Activated CD8-positive, alpha-beta memory T cell treated with anti-CD3 and anti-CD28 coated beads, Interleukin-2, amount 10 ng/mL, durations not matched to agents 7 days and 5 days (primary cell): ENCODE data around the gene EHD2. TPM values are rescaled to one million over a fixed set of nuclear protein-coding genes. Genes with fewer than 3 reads are reported as not detected.
"Not testable (repeated sequence)": the region's sequence is repeated elsewhere in the genome, so short reads cannot be mapped to it uniquely, and the experiment has no call there.

ENCODE experiments used
- ATAC-seq: fragments of 150-1000 bp; cut with Tn5 transposase; one replicate; pipeline ENCODE4 v1.10.0; 2021; ENCODE audit warnings: moderate library complexity
- CTCF ChIA-PET: fragments of 350-600 bp; sonication (Branson Sonifier 250); formaldehyde crosslinking; loops from one replicate; lab custom pipeline; 2021; ENCODE audit warnings: antibody characterized with exemption; lab: Charles Lee
- DNase-seq: peaks from one replicate; pipeline ENCODE4 v3.0.0-alpha.2; 2020
- H3K27ac Mint-ChIP-seq: one replicate; pipeline ENCODE4 v1.8.0; 2021; ENCODE audit warnings: mild to moderate bottlenecking, mixed read lengths
- H3K27me3 Mint-ChIP-seq: one replicate; pipeline ENCODE4 v1.8.0; 2021; ENCODE audit warnings: mixed read lengths
- H3K36me3 Mint-ChIP-seq: one replicate; pipeline ENCODE4 v1.8.0; 2021; ENCODE audit warnings: mild to moderate bottlenecking, mixed read lengths
- H3K4me1 Mint-ChIP-seq: one replicate; pipeline ENCODE4 v1.8.0; 2021; ENCODE audit warnings: mixed read lengths
- H3K4me3 Mint-ChIP-seq: one replicate; pipeline ENCODE4 v1.8.0; 2021; ENCODE audit warnings: mild to moderate bottlenecking, moderate library complexity, mixed read lengths
- H3K9me3 Mint-ChIP-seq: one replicate; pipeline ENCODE4 v1.8.0; 2022; ENCODE audit warnings: low read depth, mixed read lengths
- total RNA-seq, 2 experiments: library from RNA; stranded (reverse); gene quantifications; one replicate each; pipeline ENCODE4 v1.2.3, GENCODE V29; 2021

EHD2 gene
- total RNA-seq, 2 experiments from 2014 or later, result 0.07 TPM; not detected in 1

- H3K4me3 Mint-ChIP-seq, result no peak overlapping the region
- CTCF ChIA-PET, result interaction anchor here (1.0 kb wide), 1 partner anchor 28 kb away, joined by 3 read pairs; no protein-coding TSS in a partner anchor
Measured at GRCh38 chr19:47762151-47762550, 48.9 kb downstream of the EHD2 start.

GRCh38 chr19:47762615-47763308 is 49.5 kb downstream of the EHD2 start:
- CTCF ChIA-PET, result interaction anchor here (1.0 to 1.6 kb wide), 2 partner anchors 16 to 28 kb away, joined by 3 read pairs; partner anchors contain the start of gene SELENOW
- no peak for ATAC-seq
- no peak overlapping the region for H3K4me3 Mint-ChIP-seq

More at GRCh38 chr19:47762151-47762550, 48.9 kb downstream of the EHD2 start:
- no peak overlapping the region for H3K27ac Mint-ChIP-seq
- no peak for DNase-seq
- no peaks in the 10 kb centered on the region for H3K27me3 Mint-ChIP-seq
- no peaks in the 10 kb centered on the region for H3K9me3 Mint-ChIP-seq
- H3K36me3 Mint-ChIP-seq, result peaks cover 21% of the 10 kb centered on the region
- H3K4me1 Mint-ChIP-seq, result peaks cover 5% of the 10 kb centered on the region
- ATAC-seq, result no peak

GRCh38 chr19:47764705-47765104 is 51.5 kb downstream of the EHD2 start:
- not testable (repeated sequence) for H3K36me3 Mint-ChIP-seq, H3K27ac Mint-ChIP-seq, H3K9me3 Mint-ChIP-seq, ATAC-seq, DNase-seq, H3K4me3 Mint-ChIP-seq, H3K27me3 Mint-ChIP-seq, H3K4me1 Mint-ChIP-seq
- CTCF ChIA-PET, result interaction anchor here (0.6 to 5.1 kb wide), 4 partner anchors 14 to 328 kb away, joined by 3 to 39 read pairs (median 4); partner anchors contain the start of gene SELENOW

More at GRCh38 chr19:47762615-47763308, 49.5 kb downstream of the EHD2 start:
- no peaks in the 10 kb centered on the region for H3K27me3 Mint-ChIP-seq
- H3K36me3 Mint-ChIP-seq, result peaks cover 16% of the 10 kb centered on the region
- H3K9me3 Mint-ChIP-seq, result no peaks in the 10 kb centered on the region
- DNase-seq, result no peak
- no peak overlapping the region for H3K27ac Mint-ChIP-seq
- peaks cover 5% of the 10 kb centered on the region for H3K4me1 Mint-ChIP-seq

GRCh38 chr19:47765523-47766358 is 52.5 kb downstream of the EHD2 start:
- peak; percentile 54 for DNase-seq
- Mint-ChIP-seq H3K9me3 (no peaks in the 10 kb centered on the region), H3K4me1 (peaks cover 8% of the 10 kb centered on the region), H3K27ac (no peak overlapping the region), H3K36me3 (peaks cover 1% of the 10 kb centered on the region), H3K27me3 (peaks cover 3% of the 10 kb centered on the region), H3K4me3 (no peak overlapping the region)
- CTCF ChIA-PET, result interaction anchor here (0.7 to 5.1 kb wide), 8 partner anchors 14 to 374 kb away, joined by 3 to 39 read pairs (median 3); no protein-coding TSS in a partner anchor
- ATAC-seq, result peak; percentile 62

GRCh38 chr19:47766359-47766620 is 53.1 kb downstream of the EHD2 start:
- no peak overlapping the region for H3K4me3 Mint-ChIP-seq
- H3K27ac Mint-ChIP-seq, result no peak overlapping the region
- peaks cover 1% of the 10 kb centered on the region for H3K36me3 Mint-ChIP-seq
- DNase-seq (no peak), ATAC-seq (no peak)
- no peaks in the 10 kb centered on the region for H3K9me3 Mint-ChIP-seq
- CTCF ChIA-PET, result interaction anchor here (0.8 to 5.1 kb wide), 6 partner anchors 13 to 375 kb away, joined by 3 to 39 read pairs (median 3); no protein-coding TSS in a partner anchor
- peaks cover 8% of the 10 kb centered on the region for H3K4me1 Mint-ChIP-seq
- H3K27me3 Mint-ChIP-seq, result peaks cover 3% of the 10 kb centered on the region

GRCh38 chr19:47766670-47767069 is 53.4 kb downstream of the EHD2 start:
- no peak overlapping the region for H3K27ac Mint-ChIP-seq
- no peaks in the 10 kb centered on the region for H3K9me3 Mint-ChIP-seq
- DNase-seq (no peak), ATAC-seq (no peak)
- H3K36me3 Mint-ChIP-seq, result peaks cover 1% of the 10 kb centered on the region
- CTCF ChIA-PET, result interaction anchor here (1.3 to 5.1 kb wide), 2 partner anchors 10 to 23 kb away, joined by 4 to 39 read pairs; no protein-coding TSS in a partner anchor
- H3K4me3 Mint-ChIP-seq, result no peak overlapping the region
- peaks cover 8% of the 10 kb centered on the region for H3K4me1 Mint-ChIP-seq
- H3K27me3 Mint-ChIP-seq, result peaks cover 3% of the 10 kb centered on the region

GRCh38 chr19:47767349-47767748 is 54.1 kb downstream of the EHD2 start:
- Mint-ChIP-seq H3K27me3 (peaks cover 3% of the 10 kb centered on the region), H3K27ac (no peak overlapping the region), H3K9me3 (no peaks in the 10 kb centered on the region), H3K4me1 (peaks cover 8% of the 10 kb centered on the region), H3K36me3 (peaks cover 1% of the 10 kb centered on the region), H3K4me3 (no peak overlapping the region)
- DNase-seq, result no peak
- CTCF ChIA-PET, result interaction anchor here (1.3 to 5.1 kb wide), 2 partner anchors 11 to 22 kb away, joined by 4 to 39 read pairs; no protein-coding TSS in a partner anchor
- no peak for ATAC-seq

- CTCF ChIA-PET, result interaction anchor here (5.1 kb wide), 1 partner anchor 21 kb away, joined by 39 read pairs; no protein-coding TSS in a partner anchor
- peaks cover 3% of the 10 kb centered on the region for H3K27me3 Mint-ChIP-seq
- peaks cover 1% of the 10 kb centered on the region for H3K36me3 Mint-ChIP-seq
- H3K9me3 Mint-ChIP-seq, result no peaks in the 10 kb centered on the region
- H3K4me3 Mint-ChIP-seq, result no peak overlapping the region
- no peak for DNase-seq
- H3K27ac Mint-ChIP-seq, result no peak overlapping the region
- H3K4me1 Mint-ChIP-seq, result peaks cover 8% of the 10 kb centered on the region
- ATAC-seq, result no peak
Measured at GRCh38 chr19:47768604-47769003, 55.4 kb downstream of the EHD2 start.

- H3K4me3 Mint-ChIP-seq, result no peak overlapping the region
- ATAC-seq (no peak), DNase-seq (no peak)
- CTCF ChIA-PET, result no interaction called here
- H3K27me3 Mint-ChIP-seq, result peaks cover 3% of the 10 kb centered on the region
- H3K36me3 Mint-ChIP-seq, result peaks cover 1% of the 10 kb centered on the region
- peaks cover 8% of the 10 kb centered on the region for H3K4me1 Mint-ChIP-seq
- H3K9me3 Mint-ChIP-seq, result no peaks in the 10 kb centered on the region
- H3K27ac Mint-ChIP-seq, result no peak overlapping the region
Measured at GRCh38 chr19:47769534-47769933, 56.3 kb downstream of the EHD2 start.

- H3K27ac Mint-ChIP-seq, H3K4me3 Mint-ChIP-seq, H3K36me3 Mint-ChIP-seq, H3K4me1 Mint-ChIP-seq, ATAC-seq, DNase-seq, H3K9me3 Mint-ChIP-seq, H3K27me3 Mint-ChIP-seq: not testable (repeated sequence)
- CTCF ChIA-PET, result interaction anchor here (0.7 kb wide), 1 partner anchor 246 kb away, joined by 3 read pairs; no protein-coding TSS in a partner anchor
Measured at GRCh38 chr19:47771291-47771690, 58.1 kb downstream of the EHD2 start.

GRCh38 chr19:47776568-47776967 is 63.3 kb downstream of the EHD2 start:
- no peaks in the 10 kb centered on the region for H3K9me3 Mint-ChIP-seq
- peaks cover 16% of the 10 kb centered on the region for H3K4me1 Mint-ChIP-seq
- H3K4me3 Mint-ChIP-seq, result no peak overlapping the region
- H3K27me3 Mint-ChIP-seq, result no peaks in the 10 kb centered on the region
- peaks cover 7% of the 10 kb centered on the region for H3K36me3 Mint-ChIP-seq
- CTCF ChIA-PET, result interaction anchor here (1.0 kb wide), 1 partner anchor 14 kb away, joined by 3 read pairs; no protein-coding TSS in a partner anchor
- DNase-seq (no peak), ATAC-seq (no peak)
- H3K27ac Mint-ChIP-seq, result no peak overlapping the region

- H3K36me3 Mint-ChIP-seq, DNase-seq, H3K27me3 Mint-ChIP-seq, ATAC-seq, H3K9me3 Mint-ChIP-seq: not testable (repeated sequence)
- CTCF ChIA-PET, result interaction anchor here (0.6 to 1.9 kb wide), 2 partner anchors 32 to 38 kb away, joined by 4 to 5 read pairs; partner anchors contain the start of gene NOP53
- Mint-ChIP-seq H3K4me3 (peak overlapping the region; percentile 99), H3K4me1 (peaks cover 16% of the 10 kb centered on the region), H3K27ac (peak overlapping the region; percentile 94)
Measured at GRCh38 chr19:47777245-47778048, 64.2 kb downstream of the EHD2 start.
